ENCODE results near the gene PELI1.

Gene PELI1

DNA sequence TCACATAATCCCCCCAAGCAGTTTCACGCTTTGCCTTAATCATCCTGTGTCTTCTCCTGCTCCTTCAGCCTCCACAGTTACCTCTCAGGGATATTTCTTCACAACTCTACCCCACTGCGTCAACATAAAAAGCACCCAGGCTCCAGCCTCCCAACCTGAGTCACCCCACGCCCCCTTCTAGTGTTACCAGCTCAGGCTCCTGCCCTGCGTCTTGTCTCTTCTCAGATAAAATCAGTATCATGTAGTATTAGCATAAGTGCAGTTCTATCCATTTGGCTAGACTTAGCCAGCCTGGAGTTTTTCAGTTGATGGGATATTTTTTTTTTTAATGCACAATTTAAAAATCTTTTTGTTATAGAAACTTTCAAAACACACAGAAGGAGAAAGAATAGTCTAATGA, 9.6 kb upstream of the PELI1 start:
- DNase-seq, result no peak

DNA sequence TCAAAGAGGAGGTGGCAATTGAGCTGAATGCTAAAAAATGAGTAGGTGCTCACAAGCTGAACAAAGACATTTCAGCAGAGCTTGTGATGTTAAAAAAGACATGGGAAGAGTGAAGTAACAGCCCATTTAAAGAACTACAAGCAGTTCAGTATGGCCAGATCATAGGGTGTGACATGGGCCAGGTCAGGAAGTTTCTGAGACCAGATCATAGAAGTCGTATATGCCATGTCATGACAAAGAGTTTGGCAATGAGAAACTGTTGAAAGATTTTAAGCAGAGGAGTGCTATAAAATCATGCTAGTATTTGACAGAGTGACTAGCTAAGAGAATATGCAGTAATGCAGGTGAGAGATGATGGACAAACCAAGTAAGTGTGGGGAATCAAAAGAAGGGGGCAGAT, 7.3 kb upstream of the PELI1 start:
- DNase-seq, result no peak

DNA sequence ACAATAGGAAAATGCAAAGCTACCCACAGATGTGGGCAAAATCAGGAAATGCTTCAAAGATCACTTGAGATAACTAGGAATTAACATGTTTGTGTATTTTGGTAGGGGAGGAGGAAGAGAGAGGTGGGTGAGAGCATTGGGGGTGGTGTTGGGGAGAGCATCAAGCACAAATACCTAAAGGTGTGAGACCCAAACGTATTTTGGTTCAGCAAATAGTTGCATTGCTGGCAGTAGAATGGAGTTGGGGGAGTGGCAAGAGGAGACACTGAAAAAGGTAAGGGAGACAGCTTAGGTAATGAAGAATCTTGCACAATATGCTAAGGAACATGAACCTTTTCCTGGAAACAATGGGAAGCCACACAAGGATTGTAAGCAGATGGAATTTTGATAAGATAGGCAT, 1.5 kb upstream of the PELI1 start:
- no peak for DNase-seq

DNA sequence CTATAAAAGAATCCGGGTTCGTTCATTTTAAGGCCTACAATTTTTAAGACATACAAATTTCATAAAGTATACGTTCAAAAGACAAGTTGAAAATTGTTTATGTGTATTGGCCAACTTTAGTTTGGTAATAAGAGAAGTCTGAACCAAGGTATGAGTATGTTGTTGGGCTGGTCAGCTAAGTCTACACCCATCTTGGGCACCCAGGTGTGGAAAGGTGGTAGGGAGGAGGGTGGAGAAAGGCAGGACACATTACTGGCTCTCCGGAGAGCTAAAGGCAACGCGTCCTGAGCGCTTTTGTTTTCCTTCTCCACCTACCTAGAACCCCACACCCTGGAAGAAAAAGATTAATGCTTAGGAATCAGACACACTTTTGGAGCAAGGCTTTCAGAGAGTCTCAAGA, 899 bp upstream of the PELI1 start:
- no peak for DNase-seq

DNA sequence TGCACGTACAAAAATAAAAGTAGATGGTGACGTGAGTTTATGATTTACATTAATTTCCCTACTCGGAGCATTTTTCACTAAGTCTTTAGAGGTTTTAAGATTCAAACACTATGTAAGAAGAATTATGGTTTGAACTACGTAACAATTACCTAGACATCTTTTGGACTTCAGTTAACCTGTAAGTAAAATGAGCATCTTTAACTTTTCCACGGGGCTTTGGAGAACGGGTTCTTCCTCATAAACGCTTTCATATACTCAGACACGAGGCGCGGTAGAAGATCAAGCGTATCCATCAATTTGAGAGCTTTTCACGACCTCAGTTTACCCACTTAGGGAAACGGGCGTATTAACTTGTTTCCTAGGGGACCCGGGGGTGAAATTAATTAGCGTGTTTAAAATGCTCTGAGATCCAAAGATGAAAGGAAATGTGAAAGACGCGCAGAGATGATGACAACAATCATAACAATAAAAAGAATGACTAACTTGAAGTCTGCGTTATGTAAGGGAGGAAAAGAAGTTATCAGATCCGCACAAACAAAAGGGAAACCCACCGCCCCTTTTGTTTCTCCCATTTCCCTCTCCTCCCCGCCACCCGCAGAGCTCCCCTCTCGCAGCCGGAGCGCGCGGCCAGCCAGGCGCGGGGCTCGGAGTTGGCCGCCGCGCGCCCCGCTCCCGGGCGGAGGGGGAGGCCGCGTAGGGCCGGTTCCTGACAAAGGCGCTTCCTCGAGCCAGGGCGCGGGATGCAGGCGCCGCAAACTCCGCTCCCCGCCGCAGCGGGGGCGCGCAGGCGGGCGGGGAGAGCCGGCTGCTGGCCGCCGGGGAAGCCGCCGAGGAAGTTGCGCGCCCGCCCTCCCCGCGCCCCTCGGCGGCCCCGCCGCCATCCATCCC, 807 bp downstream of the PELI1 start:
- DNase-seq, result peak; percentile 62

DNA sequence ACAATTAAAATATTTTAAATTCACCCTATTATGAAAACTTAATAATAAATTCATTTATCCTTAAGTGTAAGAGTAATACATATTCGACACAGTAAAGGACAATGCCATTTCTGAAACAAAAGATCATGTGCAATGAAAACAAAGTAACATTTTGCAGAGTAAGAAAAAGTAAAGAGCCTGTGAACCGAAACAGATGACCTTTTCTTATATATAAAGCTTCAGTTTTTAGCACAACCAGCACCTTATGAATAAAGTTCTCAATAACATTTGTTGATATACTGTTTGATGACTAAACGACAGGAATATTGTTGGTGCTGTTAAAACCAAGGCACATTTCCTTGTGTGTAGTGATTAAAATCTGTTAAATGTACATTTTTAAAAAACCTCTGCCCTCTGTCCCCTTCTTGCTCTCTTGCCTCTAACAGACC, 1.5 kb downstream of the PELI1 start:
- DNase-seq, result no peak

DNA sequence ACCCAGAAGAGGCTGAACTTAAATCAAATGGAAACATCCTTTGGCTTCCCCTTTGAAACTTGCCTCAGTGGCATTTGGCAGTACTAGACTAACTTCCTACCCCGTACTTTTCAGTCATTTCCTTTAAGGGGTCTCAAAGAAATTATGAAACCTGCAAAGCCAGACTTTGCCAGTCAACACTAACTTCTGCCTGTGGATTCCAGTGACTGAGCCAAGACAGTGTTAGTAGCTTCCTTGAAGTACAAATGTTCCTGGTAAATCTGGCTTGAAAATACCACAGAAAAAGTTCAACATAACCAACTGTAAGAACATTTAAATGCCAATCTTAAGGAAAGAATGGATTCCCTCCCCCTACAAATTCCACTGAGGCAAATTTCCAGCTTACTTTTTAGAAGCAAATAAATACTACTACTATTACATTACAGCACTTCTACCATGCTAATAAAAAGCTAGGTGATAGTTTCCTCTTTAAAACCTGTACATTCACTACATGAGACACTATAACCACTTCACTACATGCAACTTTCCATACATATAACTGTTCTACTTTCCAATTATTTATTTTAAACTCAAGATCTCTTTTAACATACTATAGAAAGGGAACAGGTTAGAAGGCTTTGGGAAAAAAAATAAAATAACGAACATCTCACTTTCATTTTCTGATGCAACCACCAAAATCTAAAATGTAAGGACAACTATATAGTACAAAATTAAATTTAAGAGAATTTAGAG, 2.4 kb downstream of the PELI1 start:
- no peak for DNase-seq

DNA sequence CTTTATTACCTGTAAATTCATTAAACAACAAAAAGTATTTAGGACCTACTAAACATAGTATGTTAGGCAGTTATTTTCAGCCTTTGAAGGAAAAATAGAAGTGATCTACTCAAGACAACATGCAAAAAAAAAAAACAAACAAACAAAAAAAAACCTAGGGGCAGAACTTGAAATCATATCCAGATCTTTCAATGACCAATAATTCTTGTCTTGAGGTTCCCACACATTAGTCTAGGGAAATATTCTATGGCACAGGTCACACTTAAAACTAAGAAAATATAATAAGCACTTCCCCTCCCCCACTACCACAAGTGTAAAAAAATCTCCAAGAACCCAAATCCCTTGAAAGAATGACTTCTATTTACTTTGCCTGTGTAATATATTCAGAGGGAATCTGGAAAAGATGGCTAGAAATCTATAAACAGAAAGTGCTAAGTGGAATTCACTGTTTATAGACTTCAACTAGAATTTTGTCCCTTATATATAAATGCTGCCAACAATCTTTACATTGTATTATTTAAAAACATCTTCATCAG, 3.5 kb downstream of the PELI1 start:
- DNase-seq, result no peak

DNA sequence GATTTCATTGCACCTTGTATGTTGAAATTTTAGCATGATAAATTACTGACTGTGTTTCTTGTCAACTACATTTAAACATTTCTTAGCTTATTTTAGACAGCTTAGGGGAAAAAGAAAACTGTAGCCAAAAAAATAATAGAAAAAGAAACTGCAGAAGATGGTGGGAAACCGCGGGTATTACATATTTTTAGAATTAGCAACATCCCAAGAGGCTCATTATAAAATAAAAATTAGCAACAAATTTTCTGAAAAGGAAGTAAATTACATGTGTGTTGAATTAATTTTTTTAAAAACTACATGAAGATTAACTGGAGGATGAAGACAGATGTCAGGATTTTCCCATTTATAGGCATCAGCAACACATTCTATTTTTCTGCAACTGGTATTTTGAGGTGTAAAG, 4.3 kb downstream of the PELI1 start:
- no peak for DNase-seq

DNA sequence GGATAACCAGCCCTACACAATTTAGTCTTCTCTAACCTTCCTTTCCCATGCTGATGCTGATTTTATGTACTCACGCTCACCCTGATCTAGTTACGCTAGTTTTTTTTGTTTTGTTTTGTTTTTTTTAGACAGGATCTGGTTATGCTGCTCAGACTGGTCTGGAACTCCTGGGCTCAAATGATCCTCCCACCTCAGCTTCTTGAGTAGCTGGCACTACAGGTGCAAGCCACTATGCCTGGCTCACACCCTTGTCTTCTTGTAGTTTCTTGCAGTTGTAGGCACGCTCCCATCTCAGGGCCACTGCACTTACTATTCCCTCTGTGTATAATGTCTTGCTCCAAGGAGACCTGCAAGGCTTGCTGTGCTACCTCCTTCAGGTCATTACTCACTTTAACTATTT, 6.2 kb downstream of the PELI1 start:
- no peak for DNase-seq

DNA sequence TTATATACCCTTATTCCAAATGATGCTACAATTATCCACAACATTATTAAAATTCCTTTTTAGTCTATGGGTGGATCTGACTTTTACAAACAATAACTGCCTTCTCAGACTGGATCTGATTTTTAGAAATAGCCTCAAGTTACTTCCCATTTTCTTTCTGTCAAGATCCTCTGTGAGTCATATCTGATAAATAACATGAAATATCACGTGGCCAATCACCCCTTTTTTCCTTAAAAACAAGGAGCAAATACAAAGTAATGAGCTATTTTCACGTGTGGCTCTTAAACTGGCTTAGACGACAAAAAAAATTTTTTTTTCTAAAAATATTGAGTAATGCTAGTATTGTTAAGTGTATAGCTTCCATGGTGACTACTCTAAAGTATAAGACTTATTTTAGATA, 6.7 kb downstream of the PELI1 start:
- peak; percentile 69 for DNase-seq

DNA sequence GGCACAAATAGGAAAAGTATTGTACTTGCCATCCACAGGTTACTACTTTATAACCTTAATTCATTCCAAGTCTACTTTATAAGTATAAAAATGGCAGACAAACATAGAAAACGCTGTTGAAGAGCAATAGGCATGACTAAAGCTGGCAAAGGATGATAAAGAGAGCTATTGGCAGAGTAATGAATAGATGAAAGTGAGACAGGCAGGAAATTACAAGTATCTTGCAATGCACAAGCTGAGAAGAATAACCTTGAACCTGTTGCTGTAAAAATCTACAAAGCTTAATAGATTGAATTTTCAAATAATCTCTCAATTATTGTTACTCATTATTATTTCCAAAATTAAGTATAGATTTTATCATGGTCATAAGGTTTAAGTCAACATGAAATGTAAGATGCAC, 8.8 kb downstream of the PELI1 start:
- DNase-seq, result no peak

DNA sequence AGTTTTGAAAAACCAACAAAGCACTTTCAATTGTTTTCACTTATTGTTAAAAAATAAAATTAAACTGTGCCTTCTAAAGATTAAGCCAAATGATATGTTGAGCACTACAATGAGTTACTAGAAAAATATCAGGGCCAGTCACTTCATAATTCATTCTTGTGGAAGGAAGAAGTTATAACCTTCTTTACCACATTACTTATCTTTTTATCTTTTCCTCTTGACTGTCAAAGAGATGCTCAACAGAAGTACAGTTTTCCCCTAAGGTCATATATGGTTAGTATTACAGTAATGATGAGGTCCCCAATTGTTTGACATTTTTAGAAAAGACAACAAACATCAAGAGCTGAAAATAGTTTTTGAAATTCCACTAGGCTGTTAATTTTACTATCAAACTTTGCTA, 9.4 kb downstream of the PELI1 start:
- peak; percentile 24 for DNase-seq

DNA sequence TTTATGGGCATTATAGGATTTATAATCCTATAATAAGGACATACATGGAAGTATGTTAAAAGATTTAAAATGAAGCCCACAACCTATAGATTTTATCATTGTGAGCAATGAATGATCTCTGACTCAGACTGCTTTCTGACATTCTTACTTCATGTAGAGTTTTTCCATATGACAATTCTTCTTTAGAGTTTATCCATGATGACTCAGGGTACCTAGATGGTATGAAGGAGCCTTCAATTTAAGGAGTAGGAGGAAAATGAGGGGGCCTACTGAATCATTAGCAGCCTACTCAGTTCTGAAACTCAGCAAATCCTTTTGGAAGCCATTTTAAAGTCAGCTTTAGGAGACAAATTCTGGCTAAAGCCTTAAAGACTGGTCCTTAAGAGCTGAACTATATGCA, 10.4 kb downstream of the PELI1 start:
- no peak for DNase-seq

DNA sequence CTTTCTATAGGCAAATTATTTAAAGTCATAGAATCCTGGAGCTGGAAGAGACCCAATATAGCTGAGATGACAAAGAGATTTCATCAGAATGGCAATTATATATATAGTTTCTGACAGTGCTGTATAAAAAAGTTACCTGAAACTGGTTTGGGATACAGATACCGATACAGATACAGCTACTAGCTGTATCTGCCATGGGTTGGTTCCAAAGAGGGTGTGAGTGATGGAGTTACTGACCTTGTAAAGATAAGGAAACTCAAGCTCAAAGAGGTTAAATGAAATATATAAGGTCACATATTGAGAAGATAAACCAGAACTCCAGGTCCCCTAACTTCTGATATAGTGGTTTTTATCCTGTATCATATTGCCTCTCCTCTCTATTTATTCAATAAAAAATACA, 10.9 kb downstream of the PELI1 start:
- no peak for DNase-seq

DNA sequence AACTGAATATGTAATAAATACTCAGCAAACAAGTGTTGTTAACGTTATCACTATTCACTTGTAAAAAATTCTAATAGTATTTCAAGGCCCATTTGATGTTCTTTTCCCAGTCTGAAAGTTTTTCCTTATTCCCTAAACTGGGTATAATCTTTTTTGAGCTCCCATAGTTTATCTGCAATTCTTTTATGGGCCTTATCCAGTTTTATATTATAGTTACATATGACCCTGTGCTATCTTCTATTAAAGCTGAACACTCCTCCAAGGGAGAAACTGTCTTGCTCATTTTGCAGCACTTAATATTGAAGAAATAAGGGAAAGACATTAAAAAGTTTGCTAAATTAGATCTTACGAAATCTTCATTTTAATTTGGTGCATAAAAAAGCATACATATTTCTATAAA, 13.9 kb downstream of the PELI1 start:
- DNase-seq, result no peak

DNA sequence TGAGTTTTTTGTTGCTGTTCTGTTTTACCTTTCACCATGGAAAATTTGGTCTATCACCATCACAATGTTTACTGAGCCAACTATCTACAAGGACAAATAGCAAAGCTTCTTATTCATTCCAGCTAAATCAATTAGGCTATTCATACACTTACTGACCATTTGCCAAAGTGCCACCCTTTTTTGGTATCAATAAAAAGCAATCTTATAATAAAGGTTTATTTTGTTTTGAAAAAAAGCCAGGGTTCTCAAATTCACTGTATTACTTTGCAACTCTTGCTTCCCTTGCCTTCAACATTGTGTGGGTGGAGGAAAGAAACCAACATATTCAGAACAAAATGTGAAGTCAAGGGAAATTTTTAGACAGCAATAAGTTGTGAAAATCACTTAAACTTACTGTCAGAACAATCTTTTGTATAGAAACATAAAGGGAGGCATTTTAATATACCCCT, 15.3 kb downstream of the PELI1 start:
- DNase-seq, result no peak

DNA sequence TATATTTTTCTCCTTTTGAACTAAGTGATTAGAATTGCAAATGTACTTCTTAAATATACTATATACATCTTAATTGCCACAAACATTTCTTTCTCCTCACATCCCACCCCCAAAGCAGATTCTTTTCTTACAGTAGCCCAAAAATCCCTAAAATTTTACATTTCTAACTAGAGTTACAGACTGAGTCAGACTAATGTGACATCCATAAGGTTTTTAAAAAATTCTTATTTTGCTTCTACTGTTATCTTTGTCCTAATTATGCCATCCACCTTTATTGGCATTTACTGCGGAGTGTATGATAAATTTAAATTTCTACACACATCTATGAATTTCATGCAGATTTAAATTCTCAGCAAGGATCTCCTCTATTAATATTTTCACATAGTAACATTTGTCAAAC, 15.8 kb downstream of the PELI1 start:
- DNase-seq, result no peak

DNA sequence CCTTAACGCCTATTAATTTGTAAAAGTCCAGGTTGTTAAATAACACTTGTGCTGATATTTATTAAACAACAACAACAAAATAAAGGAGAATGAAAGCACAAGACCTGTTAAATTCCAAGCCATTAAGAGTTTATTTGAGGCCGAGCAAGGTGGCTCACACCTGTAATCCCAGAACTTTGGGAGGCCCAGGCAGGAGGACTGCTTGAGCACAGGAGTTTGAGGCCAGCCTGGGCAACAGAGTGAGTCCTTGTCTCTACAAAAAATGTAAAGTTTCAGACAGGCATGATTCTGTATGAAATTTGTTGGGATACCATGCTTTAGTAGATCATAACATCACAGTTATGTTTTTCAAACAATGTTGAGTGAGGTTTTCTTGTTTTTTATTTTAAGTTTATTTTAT, 17.1 kb downstream of the PELI1 start:
- DNase-seq, result no peak

DNA sequence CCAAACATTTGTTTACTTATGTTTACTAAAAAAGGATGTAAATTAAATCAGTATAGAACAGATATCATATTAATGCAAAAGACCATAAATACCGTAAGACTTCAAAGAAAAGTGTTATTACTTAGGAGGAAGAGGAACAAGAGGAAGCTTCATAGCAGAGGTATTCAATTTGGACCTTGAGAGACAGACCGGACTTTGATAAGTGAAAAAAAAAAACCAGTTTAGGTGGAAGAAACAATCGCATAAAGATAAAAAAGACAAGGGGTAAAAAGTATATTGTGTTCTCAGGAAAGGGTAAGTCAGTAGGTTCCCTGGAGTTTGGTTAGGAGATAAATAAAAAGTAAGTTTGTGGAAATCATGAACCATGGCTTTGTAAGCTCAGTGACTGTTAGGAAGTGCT, 17.6 kb downstream of the PELI1 start:
- no peak for DNase-seq

DNA sequence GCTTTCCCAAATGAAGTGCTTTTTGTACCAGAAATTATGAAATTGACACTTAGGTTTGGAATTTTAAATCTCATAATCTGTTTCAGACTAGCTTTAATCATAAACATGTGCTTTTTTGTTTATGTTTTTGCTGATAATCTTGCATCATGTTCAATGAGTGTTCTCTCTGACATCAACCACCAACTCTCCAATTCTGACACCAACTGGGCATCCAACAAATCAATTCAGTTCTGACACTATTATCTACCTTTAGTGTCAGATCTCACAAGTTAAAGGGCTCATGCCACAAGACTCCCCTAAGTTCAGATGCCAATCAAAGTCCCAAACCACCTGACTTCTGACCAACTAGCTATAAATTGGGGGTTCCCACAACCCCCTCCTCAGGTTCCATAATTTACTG, 19.6 kb downstream of the PELI1 start:
- no peak for DNase-seq

DNA sequence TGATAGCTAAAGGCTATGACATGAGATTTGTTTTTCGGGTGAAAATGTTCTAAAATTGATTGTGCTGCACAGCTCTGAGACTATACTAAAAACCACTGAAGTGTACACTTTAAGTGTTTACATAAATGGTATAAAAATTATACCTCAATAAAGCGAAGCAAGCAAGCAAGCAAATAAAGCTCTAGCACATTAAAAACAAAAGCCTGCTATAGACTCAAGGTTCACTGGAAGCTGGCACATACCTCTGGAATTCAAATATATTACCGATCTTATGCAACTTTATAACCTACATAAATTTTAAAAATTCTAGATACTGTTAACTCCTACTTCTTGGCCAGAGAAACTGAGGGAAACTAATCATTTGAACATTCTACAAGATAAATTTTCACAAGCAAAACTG, 20.1 kb downstream of the PELI1 start:
- no peak for DNase-seq

DNA sequence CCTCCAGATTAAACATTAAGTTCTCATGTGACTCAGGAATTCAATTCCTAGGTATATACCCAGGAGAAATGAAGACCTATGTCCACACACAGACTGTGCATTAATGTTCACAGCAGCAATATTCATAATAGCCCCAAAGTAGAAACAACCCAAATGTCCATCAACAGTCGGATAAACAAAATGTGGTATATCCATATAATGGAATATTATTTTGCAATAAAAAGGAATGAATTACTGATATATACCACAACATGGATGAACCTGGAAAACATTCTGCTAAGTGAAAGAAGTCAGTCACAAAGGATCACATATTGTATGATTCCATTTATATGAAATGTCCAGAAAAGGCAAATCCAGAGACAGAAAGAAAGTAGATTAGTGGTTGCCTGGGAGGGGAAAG, 20.5 kb downstream of the PELI1 start:
- DNase-seq, result no peak

DNA sequence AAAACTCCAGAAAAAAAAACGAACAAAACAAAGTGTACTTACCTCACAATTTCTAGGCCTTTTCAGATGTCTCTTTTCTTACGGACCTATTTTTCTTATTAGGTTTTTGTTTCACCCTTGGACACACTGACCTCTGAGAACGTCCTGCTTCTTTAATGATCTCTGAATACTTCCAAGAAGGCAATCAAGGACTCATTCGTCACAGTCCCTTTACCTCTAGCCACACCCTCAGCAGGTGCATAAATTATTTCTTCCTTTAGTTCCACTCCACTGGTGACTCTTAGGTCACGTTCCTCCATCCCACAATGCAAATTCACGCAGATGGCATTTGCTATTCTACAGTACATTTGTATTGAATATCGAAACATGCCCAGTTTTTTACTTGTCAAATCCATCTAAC, 21.9 kb downstream of the PELI1 start:
- DNase-seq, result no peak

Measured in hematopoietic multipotent progenitor cell treated with erythropoietin and hydrocortisone succinate and interleukin-3 and kit ligand, for 4 days (in vitro differentiated cells).